HFFc6 (cell line): ENCODE results near the gene LYZL6. TPM values are rescaled to one million over a fixed set of nuclear protein-coding genes. Genes with fewer than 3 reads are reported as not detected.

Experiments used
- DNase-seq: peaks from one replicate; pipeline ENCODE4 v3.0.0-alpha.2; 2018
- H3K27ac Mint-ChIP-seq: 2 replicates; pipeline ENCODE4 v1.8.0; 2020; ENCODE audit warnings: mild to moderate bottlenecking, mixed read lengths
- H3K27me3 Mint-ChIP-seq: 2 replicates; pipeline ENCODE4 v1.8.0; 2021; ENCODE audit warnings: mild to moderate bottlenecking, moderate library complexity, mixed read lengths; ENCODE audit not compliant: insufficient read depth
- H3K36me3 Mint-ChIP-seq: 2 replicates; pipeline ENCODE4 v1.8.0; 2021; ENCODE audit warnings: low read depth, mixed read lengths
- H3K4me1 Mint-ChIP-seq: 2 replicates; pipeline ENCODE4 v1.8.0; 2020; ENCODE audit warnings: low read depth, mixed read lengths
- H3K4me3 Mint-ChIP-seq: 2 replicates; pipeline ENCODE4 v1.8.0; 2020; ENCODE audit warnings: mild to moderate bottlenecking, moderate library complexity, mixed read lengths
- H3K9me3 Mint-ChIP-seq: 2 replicates; pipeline ENCODE4 v1.8.0; 2020; ENCODE audit warnings: mild to moderate bottlenecking, mixed read lengths
- total RNA-seq, 6 experiments: library from RNA; stranded (reverse); fragmentation: NEBNext Ultra II Directional; extraction: Animal tissue kit (Norgen Biotek cat#: 25700); gene quantifications; 2 replicates in 1 of 6; 3 replicates in 5 of 6; pipeline ENCODE4 v1.2.3, GENCODE V29; 2021
- TF ChIP-seq, protein P1 (sequence below): fragments of 200-600 bp; sonication (generic); IDR thresholded peaks from 2 replicates; pipeline ENCODE4 v1.5.0; 2021; ENCODE audit warnings: antibody characterized with exemption, mild to moderate bottlenecking

Gene LYZL6
- total RNA-seq, 6 experiments from 2014 or later, result not detected

DNA sequence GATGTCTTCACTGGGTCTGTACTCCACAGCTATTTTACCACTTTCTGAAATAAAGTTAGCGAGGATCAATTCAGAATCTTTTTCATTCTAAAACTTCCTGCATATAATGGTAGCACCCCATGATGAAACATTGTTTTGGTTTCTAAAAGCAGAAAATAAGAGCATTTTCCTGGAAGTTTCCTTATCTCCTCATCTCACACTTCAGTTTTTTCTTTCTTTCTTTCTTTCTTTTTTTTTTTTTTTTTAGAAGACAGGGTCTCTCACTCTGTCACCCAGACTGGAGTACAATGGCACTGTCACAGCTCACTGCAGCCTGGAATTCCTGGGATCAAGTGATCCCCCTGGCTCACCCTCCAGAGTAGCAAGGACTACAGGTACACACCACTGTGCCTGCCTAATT lies 23.3 kb downstream of the LYZL6 start:
- Mint-ChIP-seq H3K4me3 (no peak overlapping the region), H3K27me3 (peaks cover 6% of the 10 kb centered on the region), H3K27ac (no peak overlapping the region), H3K9me3 (no peaks in the 10 kb centered on the region), H3K36me3 (no peaks in the 10 kb centered on the region), H3K4me1 (peaks cover 4% of the 10 kb centered on the region; the same call in 1 of the 2 replicates)
- TF ChIP-seq, protein P1, sequence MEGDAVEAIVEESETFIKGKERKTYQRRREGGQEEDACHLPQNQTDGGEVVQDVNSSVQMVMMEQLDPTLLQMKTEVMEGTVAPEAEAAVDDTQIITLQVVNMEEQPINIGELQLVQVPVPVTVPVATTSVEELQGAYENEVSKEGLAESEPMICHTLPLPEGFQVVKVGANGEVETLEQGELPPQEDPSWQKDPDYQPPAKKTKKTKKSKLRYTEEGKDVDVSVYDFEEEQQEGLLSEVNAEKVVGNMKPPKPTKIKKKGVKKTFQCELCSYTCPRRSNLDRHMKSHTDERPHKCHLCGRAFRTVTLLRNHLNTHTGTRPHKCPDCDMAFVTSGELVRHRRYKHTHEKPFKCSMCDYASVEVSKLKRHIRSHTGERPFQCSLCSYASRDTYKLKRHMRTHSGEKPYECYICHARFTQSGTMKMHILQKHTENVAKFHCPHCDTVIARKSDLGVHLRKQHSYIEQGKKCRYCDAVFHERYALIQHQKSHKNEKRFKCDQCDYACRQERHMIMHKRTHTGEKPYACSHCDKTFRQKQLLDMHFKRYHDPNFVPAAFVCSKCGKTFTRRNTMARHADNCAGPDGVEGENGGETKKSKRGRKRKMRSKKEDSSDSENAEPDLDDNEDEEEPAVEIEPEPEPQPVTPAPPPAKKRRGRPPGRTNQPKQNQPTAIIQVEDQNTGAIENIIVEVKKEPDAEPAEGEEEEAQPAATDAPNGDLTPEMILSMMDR, result no peak
- DNase-seq, result no peak

DNA sequence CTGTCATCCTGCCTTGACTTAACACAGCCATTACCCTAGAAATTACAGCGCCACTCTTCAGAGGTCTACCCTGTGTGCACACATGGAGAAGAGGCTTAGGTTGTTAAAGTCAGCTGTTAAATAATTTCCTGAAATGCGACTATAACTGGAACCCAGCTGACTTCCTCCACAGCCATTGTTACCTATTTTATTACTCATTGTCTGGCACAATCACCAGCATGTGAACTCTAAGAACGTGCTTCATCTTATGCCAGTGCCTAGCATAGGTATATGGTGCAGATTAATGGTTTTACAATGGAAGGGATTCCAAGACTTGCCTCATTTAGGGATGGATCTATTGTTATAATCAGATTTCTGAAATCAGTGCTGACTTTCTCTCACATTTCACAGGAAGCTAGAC lies 24.8 kb downstream of the LYZL6 start:
- Mint-ChIP-seq H3K27ac (no peak overlapping the region), H3K4me3 (no peak overlapping the region), H3K9me3 (no peaks in the 10 kb centered on the region), H3K36me3 (no peaks in the 10 kb centered on the region), H3K27me3 (peaks cover 6% of the 10 kb centered on the region), H3K4me1 (peaks cover 4% of the 10 kb centered on the region; the same call in 1 of the 2 replicates)
- DNase-seq, result no peak
- TF ChIP-seq, protein P1, result no peak

DNA sequence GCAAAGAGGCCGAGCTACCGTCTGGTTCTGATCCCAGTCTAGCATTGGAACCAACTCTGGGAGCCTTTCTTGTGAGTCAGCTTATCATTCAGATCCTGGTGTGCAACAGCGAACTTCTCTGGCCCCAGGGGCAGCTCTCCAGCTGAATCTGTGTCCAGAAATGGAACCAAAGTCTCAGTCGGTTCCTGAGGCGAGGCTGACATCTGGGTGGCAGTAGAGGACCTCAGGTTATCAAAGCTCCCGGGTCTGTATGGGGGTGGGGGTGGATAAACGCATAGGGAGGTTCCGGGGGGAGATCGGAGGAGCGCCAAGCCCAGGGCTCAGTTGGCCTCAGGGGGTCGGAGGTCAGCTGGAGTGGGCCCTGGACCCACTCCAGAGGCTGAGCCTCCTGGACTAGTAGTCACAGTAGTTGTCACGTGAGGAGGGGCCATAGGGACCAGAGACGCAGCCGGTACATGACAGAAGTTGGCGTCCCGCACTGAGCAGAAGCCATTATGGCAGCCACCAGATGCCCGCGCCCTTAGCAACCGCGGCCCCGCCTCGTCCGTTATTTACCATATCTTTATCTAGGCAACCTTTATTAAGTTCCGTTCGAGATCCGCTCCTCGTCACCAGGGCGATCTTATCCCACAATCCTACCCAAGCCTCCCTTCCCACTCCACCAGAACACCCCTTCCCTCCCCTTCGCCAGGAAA lies 25.8 kb downstream of the LYZL6 start:
- no peak overlapping the region for H3K4me3 Mint-ChIP-seq
- H3K36me3 Mint-ChIP-seq, result no peaks in the 10 kb centered on the region
- H3K27me3 Mint-ChIP-seq, result peaks cover 9% of the 10 kb centered on the region
- no peaks in the 10 kb centered on the region for H3K9me3 Mint-ChIP-seq
- DNase-seq, result no peak
- H3K4me1 Mint-ChIP-seq, result peaks cover 4% of the 10 kb centered on the region; the same call in 1 of the 2 replicates
- H3K27ac Mint-ChIP-seq, result no peak overlapping the region
- TF ChIP-seq, protein P1, result no peak

DNA sequence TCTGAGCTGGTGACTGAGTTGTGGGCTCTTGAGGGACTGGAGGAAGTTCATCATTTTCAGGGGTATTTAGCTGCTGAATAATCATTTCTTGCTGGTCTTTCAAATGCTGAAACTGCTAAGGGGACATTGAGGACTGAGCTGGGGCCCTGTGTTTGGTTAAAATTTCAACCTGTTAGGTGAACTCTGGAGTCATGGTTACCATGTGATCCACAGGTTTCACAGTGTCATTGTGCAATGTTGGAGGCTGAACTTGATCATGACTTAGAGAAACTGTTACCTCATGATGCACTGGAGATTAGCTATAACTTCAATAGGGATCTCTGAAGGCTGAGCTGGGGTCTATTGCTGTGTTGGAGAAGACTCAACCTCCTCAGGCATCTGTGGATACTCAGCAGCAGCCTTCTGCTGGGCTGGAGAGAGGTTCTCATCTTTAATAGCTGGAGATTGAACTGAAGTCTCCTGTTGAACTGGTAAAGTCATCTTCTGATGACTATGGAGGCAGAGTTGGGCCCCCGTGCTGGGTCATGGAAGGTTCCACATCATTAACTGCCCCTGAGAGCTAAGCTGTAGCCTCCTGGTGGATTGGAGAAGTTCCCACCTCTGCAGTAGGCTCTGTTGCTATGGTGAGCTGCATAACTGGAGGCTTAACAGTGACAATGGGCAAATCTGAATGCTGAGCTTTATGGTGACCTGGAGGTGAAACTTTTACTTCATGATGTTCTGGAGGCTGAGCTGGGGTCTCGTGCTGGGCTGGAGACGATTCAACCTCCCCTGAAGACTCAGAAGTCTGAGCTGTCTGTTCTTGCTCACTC lies 28.2 kb downstream of the LYZL6 start:
- Mint-ChIP-seq H3K27me3 (peaks cover 10% of the 10 kb centered on the region), H3K4me1 (peaks cover 4% of the 10 kb centered on the region; the same call in 1 of the 2 replicates), H3K9me3 (no peaks in the 10 kb centered on the region), H3K4me3 (no peak overlapping the region), H3K36me3 (no peaks in the 10 kb centered on the region), H3K27ac (no peak overlapping the region)
- TF ChIP-seq, protein P1, result no peak
- no peak for DNase-seq

DNA sequence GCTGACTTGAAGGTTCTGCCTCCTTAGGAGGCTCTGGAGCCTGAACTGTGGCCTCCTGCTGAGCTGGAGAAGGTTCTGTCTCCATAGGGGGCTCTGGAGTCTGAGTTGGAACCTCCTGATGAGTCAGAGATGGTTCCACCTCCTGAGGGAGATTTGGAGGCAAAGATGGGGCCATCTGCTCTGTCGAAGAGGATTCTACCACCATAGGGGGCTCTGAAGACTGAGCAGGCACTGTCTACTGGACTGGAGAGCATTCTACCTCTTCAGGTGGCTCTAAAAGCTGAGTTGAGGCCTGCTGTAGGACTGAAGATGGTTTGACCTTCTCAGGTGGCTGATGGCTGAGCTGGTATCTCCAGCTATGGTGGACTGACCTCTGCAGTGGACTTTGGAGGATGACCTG lies 29.2 kb downstream of the LYZL6 start:
- Mint-ChIP-seq H3K27me3 (peaks cover 20% of the 10 kb centered on the region), H3K4me1 (peaks cover 4% of the 10 kb centered on the region; the same call in 1 of the 2 replicates), H3K9me3 (no peaks in the 10 kb centered on the region), H3K4me3 (no peak overlapping the region), H3K36me3 (no peaks in the 10 kb centered on the region), H3K27ac (no peak overlapping the region)
- TF ChIP-seq, protein P1, result no peak
- DNase-seq, result no peak
